ENCODE measurements around the gene LECT2.
A peak's percentile ranks its signal among the peaks of the same experiment; 100 is the strongest.

Gene LECT2

GRCh38 chr5:135937245-135937911, 17.4 kb downstream of the LECT2 start:
- DNase-seq (ENCODE audit: low read depth, low spot score) = no peak

DNA sequence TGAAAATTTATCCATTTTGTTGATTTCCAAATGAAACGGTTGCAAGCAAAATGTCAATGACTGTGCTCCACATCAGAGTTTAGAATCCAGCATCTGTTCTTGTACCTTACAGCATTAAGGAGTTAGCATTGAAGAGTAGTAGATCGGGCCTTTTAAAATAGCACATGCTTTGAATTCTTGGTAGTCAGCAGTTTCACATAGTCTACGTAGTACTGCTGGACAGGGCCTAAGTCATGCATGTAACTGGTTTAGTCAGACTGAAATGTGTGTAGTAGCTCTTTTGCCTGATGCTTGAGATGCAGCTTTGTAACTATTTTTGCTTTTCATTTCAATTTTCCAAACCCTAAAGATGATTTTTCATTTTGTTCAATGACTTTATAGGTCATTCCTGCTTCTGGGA, 19.8 kb downstream of the LECT2 start:
- DNase-seq (ENCODE audit: low read depth, low spot score) = no peak

- DNase-seq (ENCODE audit: low read depth, low spot score) = no peak
These were observed 23.9 kb downstream of the LECT2 start for GRCh38 chr5:135930949-135931295.

- DNase-seq (ENCODE audit: low read depth, low spot score) = peak; percentile 65
These were observed 24.5 kb downstream of the LECT2 start for GRCh38 chr5:135930029-135930948.

- no peak for DNase-seq (ENCODE audit: low read depth, low spot score)
These were observed 33.4 kb downstream of the LECT2 start for GRCh38 chr5:135921388-135921787.

DNA sequence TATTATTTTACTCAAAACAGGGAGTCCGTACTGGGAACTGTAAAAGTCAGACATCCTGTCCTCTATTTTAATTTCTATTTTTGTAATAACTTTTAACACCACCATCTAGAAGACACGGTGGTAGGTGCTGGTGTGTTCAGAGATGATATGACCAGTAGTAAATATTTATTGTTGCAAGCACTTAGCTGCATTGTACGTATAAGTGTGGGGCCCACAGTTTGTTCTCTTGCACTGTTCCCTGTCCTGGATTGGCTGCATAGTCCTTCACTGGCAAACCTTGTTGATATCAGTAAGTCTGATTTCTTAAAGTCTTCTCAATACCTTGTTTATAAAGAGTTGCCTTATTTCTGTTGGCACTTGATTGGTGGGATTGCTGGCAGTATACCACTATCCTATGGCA, 34.6 kb downstream of the LECT2 start:
- no peak for DNase-seq (ENCODE audit: low read depth, low spot score)

- no peak for DNase-seq (ENCODE audit: low read depth, low spot score)
These were observed 38.0 kb downstream of the LECT2 start for GRCh38 chr5:135916638-135917263.

DNA sequence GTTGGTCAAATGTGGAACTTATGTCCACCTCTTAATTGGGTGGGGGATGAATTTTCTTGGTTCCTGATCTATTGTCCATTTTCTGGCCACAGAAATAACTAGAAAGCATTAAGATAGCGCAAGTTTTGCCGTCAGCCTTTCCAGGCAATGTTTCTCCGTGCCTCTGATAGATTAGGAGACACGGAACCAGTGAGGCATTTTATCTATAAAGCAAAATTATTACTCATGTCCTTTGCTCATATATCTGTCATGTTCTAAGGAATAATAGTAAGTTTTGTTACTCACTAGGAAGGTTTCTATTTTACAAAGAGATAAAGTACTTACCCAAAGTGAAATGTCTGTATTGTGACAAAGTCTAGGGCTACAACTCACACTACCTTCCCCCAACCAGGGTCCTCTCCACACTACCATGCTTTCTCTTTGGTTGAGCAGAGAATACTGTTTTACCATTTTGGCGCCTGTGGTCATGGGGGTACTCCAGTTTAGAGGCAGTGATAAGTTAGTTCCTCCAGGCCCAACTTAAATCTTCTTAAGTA, 39.2 kb downstream of the LECT2 start:
- DNase-seq (ENCODE audit: low read depth, low spot score) = no peak

DNA sequence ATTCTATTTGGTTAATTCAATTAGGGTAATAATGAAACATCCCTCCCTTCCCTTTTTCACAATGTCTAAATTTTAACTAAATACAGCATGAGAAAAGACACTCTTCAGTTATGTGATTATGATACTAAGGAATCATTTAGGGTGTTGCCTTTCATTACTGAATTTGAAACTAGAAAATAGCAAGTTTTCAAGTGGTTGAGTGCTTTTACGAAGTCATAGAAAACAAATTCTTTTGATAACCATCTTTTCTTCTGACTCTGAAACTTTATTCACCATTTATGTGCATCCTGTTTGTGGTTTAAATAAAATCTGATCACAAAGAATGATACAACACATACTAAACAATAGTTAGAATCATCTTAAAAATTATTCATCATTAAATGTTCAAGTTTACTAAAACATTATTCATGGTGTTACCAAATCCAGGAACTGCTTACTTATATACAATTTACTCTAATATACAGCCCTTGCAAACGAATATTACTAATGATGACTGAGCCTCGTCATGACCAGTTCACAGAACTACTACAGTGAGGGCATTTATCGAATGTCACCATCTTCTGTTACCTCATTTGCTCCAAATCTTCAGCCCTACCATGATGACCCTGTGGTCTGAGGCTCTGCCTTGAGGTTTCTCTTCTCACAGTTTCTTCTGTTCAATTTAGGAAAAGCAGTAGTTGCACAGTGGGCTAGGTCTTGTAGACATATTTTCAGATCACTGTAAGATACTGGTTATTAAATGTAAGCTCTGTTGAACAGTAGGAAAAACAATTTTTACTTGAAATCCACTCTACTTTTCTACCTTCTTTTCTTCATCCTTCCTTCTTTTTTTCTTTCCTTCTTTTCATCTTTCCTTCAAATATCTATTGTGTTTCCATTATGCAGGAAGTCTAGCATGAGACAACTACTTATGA, 40.8 kb downstream of the LECT2 start:
- no peak for DNase-seq (ENCODE audit: low read depth, low spot score)

- no peak for DNase-seq (ENCODE audit: low read depth, low spot score)
These were observed 49.6 kb downstream of the LECT2 start for GRCh38 chr5:135905144-135905543.

DNA sequence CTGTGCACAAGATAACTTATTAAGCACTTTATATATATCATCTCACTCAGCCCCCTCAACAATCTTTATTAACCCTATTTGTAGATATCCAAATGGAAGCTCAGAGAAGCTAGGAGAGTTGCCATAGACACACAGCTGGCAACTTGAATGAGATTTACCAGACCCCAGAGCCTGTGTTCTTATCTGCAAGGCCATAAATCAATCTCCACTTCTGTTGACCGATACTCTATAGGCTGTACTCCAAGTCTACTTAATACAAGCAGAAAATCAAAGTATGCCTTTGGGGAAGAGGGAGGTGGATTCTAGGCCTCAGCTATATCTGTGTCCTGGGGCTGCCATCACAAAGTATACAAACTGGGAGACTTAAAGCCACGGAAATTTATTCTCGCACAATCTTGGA, 53.1 kb downstream of the LECT2 start:
- peak; percentile 34 for DNase-seq (ENCODE audit: low read depth, low spot score)

DNA sequence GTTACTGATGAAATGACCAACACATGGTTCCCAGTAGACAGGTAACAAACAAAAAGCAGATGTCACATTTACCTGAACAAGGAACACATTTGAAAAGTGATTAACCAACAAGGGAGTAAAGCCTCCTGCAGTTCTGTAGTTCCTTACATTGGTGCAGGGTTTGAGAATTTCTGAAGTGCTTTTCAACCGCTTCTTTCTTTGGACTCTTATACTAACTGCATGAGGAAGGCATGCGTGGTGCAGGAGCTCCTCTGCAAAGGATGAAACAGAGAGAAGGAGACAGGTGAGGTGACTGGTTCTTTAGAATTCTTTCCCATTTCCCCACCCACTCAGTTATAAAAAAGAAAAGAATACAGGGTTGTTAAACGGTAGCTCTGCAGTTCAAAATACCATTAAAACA, 54.5 kb downstream of the LECT2 start:
- DNase-seq (ENCODE audit: low read depth, low spot score) = no peak

GRCh38 chr5:135898651-135899050, 56.1 kb downstream of the LECT2 start:
- no peak for DNase-seq (ENCODE audit: low read depth, low spot score)
